CD4-positive, alpha-beta memory T cell (primary cell): ENCODE data around the gene PCIF1. TPM values are rescaled to one million over a fixed set of nuclear protein-coding genes. Genes with fewer than 3 reads are reported as not detected.
A peak's percentile ranks its signal among the peaks of the same experiment; 100 is the strongest.

ENCODE experiments used
- CTCF ChIA-PET: fragments of 350-600 bp; sonication (Branson Sonifier 250); formaldehyde crosslinking; loops from one replicate; lab custom pipeline; 2021; ENCODE audit warnings: inconsistent platforms; ENCODE audit not compliant: partially characterized antibody; lab: Charles Lee
- POLR2A ChIA-PET: fragments of 350-600 bp; sonication (Branson Sonifier 250); formaldehyde crosslinking; loops from one replicate; lab custom pipeline; 2021; ENCODE audit not compliant: partially characterized antibody; lab: Charles Lee
- DNase-seq, 5 donors: peaks; one replicate each; pipeline versions ENCODE4 v3.0.0 to v3.0.0-alpha.2; 2020 to 2022; ENCODE audit warnings: mixed read lengths in 1 of 5
- H3K27ac ChIP-seq: one replicate; pipeline ENCODE4 v1.7.0; 2013; ENCODE audit warnings: low read depth, low read length
- H3K27me3 ChIP-seq: 2 replicates; pipeline ENCODE4 v1.7.0; 2013; ENCODE audit warnings: mild to moderate bottlenecking, low read length, moderate library complexity; ENCODE audit not compliant: insufficient read depth
- H3K36me3 ChIP-seq: 2 replicates; pipeline ENCODE4 v1.7.0; 2013; ENCODE audit warnings: mild to moderate bottlenecking, low read length, moderate library complexity; ENCODE audit not compliant: insufficient read depth
- H3K4me1 ChIP-seq: 2 replicates; pipeline ENCODE4 v1.7.0; 2013; ENCODE audit warnings: mild to moderate bottlenecking, low read length, moderate library complexity; ENCODE audit not compliant: insufficient read depth
- H3K4me3 ChIP-seq, 2 donors: one replicate each; pipeline ENCODE4 v1.7.0; 2013; ENCODE audit warnings: low read length in 2 of 2, mild to moderate bottlenecking in 1 of 2
- H3K9me3 ChIP-seq, 2 donors: one replicate each; pipeline ENCODE4 v1.7.0; 2013; ENCODE audit warnings: low read length in 2 of 2, control low read depth in 1 of 2; ENCODE audit not compliant: control insufficient read depth in 1 of 2
- H3K27ac Mint-ChIP-seq, 7 donors: one replicate each; pipeline ENCODE4 v1.8.0; 2020 to 2021; ENCODE audit warnings: mixed read lengths in 7 of 7, mild to moderate bottlenecking in 6 of 7, inconsistent platforms in 3 of 7, moderate library complexity in 3 of 7
- H3K27me3 Mint-ChIP-seq, 2 donors: one replicate each; pipeline ENCODE4 v1.8.0; 2020 to 2021; ENCODE audit warnings: mixed read lengths in 2 of 2
- H3K36me3 Mint-ChIP-seq, 2 donors: one replicate each; pipeline ENCODE4 v1.8.0; 2020 to 2021; ENCODE audit warnings: mixed read lengths in 2 of 2, inconsistent platforms in 1 of 2, mild to moderate bottlenecking in 1 of 2
- H3K4me1 Mint-ChIP-seq, 4 donors: one replicate each; pipeline ENCODE4 v1.8.0; 2020 to 2021; ENCODE audit warnings: mixed read lengths in 4 of 4, mild to moderate bottlenecking in 1 of 4
- H3K4me3 Mint-ChIP-seq, 8 donors: one replicate each; pipeline ENCODE4 v1.8.0; 2020 to 2021; ENCODE audit warnings: mixed read lengths in 8 of 8, mild to moderate bottlenecking in 7 of 8, moderate library complexity in 6 of 8, inconsistent platforms in 3 of 8
- H3K9me3 Mint-ChIP-seq, 8 donors: one replicate each; pipeline ENCODE4 v1.8.0; 2020 to 2021; ENCODE audit warnings: mixed read lengths in 8 of 8, mild to moderate bottlenecking in 5 of 8, inconsistent platforms in 3 of 8, moderate library complexity in 1 of 8
- intact Hi-C: fragments of 100-400 bp; cut with micrococcal nuclease; formaldehyde crosslinking; loops from one replicate; pipeline ENCODE4 v1.15.1; 2023
- polyA plus RNA-seq, 2 donors: library from polyadenylated mRNA; unstranded; fragments of 300-500 nt; fragmentation: Illumina TruSeq; gene quantifications; one replicate each; pipeline ENCODE4 v1.2.3, GENCODE V29; 2021
- total RNA-seq, 2 experiments: library from RNA; stranded (reverse); gene quantifications; one replicate each; pipeline ENCODE4 v1.2.3, GENCODE V29; 2021

PCIF1 gene
- total and polyA plus RNA-seq, 4 experiments from 2014 or later: 63.1 to 83.4 (median 70.2) TPM

DNA sequence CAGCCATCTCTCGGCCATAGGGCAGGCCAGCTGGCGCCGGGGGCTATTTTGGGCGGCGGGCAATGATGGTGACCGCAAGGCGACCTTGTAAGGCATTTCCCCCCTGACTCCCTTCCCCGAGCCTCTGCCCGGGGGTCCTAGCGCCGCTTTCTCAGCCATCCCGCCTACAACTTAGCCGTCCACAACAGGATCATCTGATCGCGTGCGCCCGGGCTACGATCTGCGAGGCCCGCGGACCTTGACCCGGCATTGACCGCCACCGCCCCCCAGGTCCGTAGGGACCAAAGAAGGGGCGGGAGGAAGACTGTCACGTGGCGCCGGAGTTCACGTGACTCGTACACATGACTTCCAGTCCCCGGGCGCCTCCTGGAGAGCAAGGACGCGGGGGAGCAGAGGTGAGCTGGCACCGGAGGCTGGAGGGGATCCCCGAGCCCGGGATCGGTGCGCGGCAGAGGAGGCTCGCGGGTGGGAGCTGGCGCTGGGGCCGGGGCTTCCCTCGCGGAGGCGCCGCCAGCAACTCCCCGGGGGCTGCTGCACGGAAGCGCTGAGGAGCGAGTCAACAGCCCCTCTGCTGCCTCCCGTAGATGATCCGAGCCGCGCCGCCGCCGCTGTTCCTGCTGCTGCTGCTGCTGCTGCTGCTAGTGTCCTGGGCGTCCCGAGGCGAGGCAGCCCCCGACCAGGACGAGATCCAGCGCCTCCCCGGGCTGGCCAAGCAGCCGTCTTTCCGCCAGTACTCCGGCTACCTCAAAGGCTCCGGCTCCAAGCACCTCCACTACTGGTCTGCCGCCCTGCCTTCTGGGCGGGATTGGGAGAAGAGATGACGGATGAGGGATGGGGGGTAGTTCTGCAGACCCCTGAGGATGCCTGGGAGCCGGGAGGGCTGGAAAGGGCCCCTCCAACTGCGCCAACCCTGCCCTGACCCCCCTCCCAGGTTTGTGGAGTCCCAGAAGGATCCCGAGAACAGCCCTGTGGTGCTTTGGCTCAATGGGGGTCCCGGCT, 43.2 kb upstream of the PCIF1 start, which contains the start of the genes CTSA and NEURL2:
Gene CTSA (plus strand): TSS at position 351 of the 999 bp plus-strand sequence. CDS start 234 bp downstream, at position 585.
Gene NEURL2 (minus strand): TSS at position 224 of the 999 bp plus-strand sequence. CDS start 217 bp downstream, at position 7.
- Histone ChIP-seq H3K27me3 (no peaks in the 10 kb centered on the region), H3K4me1 (peaks cover 37% of the 10 kb centered on the region), H3K4me3 (peak within 1 kb of the TSS; percentile 69 to 79), H3K9me3 (no peaks in the 10 kb centered on the region), H3K36me3 (peaks cover 12% of the 10 kb centered on the region), H3K27ac (peak within 1 kb of the TSS; percentile 74)
- Mint-ChIP-seq H3K27me3 (no peaks in the 10 kb centered on the region), H3K36me3 (peaks cover 0 to 19% of the 10 kb centered on the region in 2 donors), H3K4me3 (peak within 1 kb of the TSS; percentile 91 to 97 (median 93)), H3K4me1 (peaks cover 19 to 48% (median 33%) of the 10 kb centered on the region in 4 donors), H3K9me3 (peaks cover 0 to 5% (median 0%) of the 10 kb centered on the region in 8 donors), H3K27ac (peak within 1 kb of the TSS; percentile 76 to 94 (median 90))
- intact Hi-C loops: loop anchor here (1.0 to 2.0 kb wide), 5 partner anchors 34 to 92 kb away; partner anchors contain the start of genes ACOT8, ZNF335 and ZSWIM3
- POLR2A ChIA-PET: interaction anchor here (0.9 to 9.9 kb wide), 15 partner anchors 9 to 80 kb away, joined by 3 to 141 read pairs (median 4); partner anchors contain the start of genes ACOT8, PCIF1, ZNF335 and ZSWIM1
- CTCF ChIA-PET: interaction anchor here (0.6 to 3.5 kb wide), 16 partner anchors 9 to 91 kb away, joined by 3 to 18 read pairs (median 4); partner anchors contain the start of genes PCIF1 and ZSWIM1
- DNase-seq: peak; percentile 79 to 88 (median 83)

DNA sequence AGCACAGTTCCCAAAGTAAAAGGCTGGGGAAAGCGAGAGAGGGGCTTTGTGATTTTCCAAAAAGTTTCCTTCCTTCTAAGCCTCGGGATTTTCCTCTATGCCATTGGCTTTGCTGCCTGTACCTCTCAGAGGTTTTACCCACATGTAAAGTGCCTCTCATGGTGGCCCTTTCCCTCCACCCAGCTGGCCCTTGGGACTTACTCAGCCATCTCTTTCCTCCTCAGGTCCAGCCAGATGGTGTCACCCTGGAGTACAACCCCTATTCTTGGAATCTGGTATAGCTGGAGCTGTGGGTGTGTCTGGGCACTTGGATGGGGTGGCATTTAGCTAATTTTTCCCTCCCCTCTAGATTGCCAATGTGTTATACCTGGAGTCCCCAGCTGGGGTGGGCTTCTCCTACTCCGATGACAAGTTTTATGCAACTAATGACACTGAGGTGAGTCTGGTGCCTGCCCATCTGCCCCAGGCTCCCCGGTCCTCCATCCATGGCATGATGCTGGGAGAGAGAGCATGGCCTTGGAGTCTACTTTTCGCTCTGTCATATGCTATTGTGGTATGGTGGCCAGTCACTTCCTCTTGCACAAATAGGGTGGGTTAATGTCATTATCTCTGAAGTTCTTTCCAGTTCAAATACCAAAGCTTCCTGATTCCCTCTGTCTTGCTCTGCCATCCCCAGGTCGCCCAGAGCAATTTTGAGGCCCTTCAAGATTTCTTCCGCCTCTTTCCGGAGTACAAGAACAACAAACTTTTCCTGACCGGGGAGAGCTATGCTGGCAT, 42.2 kb upstream of the PCIF1 start:
- intact Hi-C loops: no loop called here
- H3K27ac ChIP-seq: peak overlapping the region; percentile 74
- Mint-ChIP-seq H3K27ac (peak overlapping the region; percentile 64 to 93 (median 88)), H3K9me3 (peaks cover 0 to 5% (median 0%) of the 10 kb centered on the region in 8 donors), H3K36me3 (peaks cover 0 to 20% of the 10 kb centered on the region in 2 donors), H3K4me1 (peaks cover 19 to 44% (median 33%) of the 10 kb centered on the region in 4 donors), H3K27me3 (no peaks in the 10 kb centered on the region), H3K4me3 (peak overlapping the region; percentile 91 to 97 (median 93))
- no peak for DNase-seq
- no peaks in the 10 kb centered on the region for H3K27me3 ChIP-seq
- H3K36me3 ChIP-seq: peaks cover 12% of the 10 kb centered on the region
- peak overlapping the region; percentile 69 to 79 for H3K4me3 ChIP-seq
- peaks cover 37% of the 10 kb centered on the region for H3K4me1 ChIP-seq
- POLR2A ChIA-PET: interaction anchor here (0.5 to 9.9 kb wide), 12 partner anchors 10 to 113 kb away, joined by 3 to 141 read pairs (median 4); partner anchors contain the start of genes ACOT8, PCIF1, ZNF335 and ZSWIM1
- CTCF ChIA-PET: interaction anchor here (0.5 to 3.5 kb wide), 10 partner anchors 10 to 121 kb away, joined by 3 to 15 read pairs (median 4); partner anchors contain the start of genes DNTTIP1, PCIF1 and WFDC3
- H3K9me3 ChIP-seq: no peaks in the 10 kb centered on the region

DNA sequence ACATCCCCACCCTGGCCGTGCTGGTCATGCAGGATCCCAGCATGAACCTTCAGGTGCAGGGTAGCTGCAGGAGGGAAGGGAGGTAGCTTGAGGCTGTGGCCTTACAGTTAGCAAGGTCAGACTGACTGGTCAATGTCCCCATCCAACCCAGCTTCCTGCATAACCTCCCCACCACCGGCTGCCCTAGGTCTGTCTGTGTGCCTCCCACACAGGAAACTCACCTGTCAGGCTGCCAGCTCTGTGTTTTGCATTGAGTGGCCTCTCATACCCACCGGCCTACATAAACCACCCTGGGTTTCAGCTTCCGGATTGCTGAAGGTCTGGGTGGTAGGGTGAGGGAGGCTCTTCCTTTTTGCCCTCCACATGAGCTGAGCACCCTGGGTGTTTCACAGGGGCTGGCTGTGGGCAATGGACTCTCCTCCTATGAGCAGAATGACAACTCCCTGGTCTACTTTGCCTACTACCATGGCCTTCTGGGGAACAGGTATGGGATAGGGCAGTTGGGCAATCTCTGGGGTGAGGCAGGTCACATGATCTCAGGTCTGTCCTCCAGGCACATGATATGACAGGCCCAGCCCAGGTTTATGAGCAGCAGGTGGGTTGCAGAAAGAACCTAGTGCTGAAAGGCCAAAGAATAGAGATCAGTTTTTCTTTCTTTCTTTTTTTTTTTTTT, 41.5 kb upstream of the PCIF1 start:
- Mint-ChIP-seq H3K27ac (peak overlapping the region in 5 of 7 donors; percentile 75 to 92 (median 89)), H3K27me3 (no peaks in the 10 kb centered on the region), H3K4me3 (peak overlapping the region; percentile 91 to 97 (median 93)), H3K9me3 (peaks cover 0 to 5% (median 0%) of the 10 kb centered on the region in 8 donors), H3K4me1 (peaks cover 19 to 43% (median 32%) of the 10 kb centered on the region in 4 donors), H3K36me3 (peaks cover 0 to 27% of the 10 kb centered on the region in 2 donors)
- no peak overlapping the region for H3K27ac ChIP-seq
- DNase-seq: peak in 1 of 5 donors; percentile 14
- CTCF ChIA-PET: interaction anchor here (0.5 to 3.5 kb wide), 10 partner anchors 11 to 122 kb away, joined by 3 to 15 read pairs (median 4); partner anchors contain the start of genes DNTTIP1, PCIF1 and WFDC3
- no peaks in the 10 kb centered on the region for H3K27me3 ChIP-seq
- intact Hi-C loops: no loop called here
- H3K4me1 ChIP-seq: peaks cover 37% of the 10 kb centered on the region
- no peak overlapping the region for H3K4me3 ChIP-seq
- peaks cover 17% of the 10 kb centered on the region for H3K36me3 ChIP-seq
- no peaks in the 10 kb centered on the region for H3K9me3 ChIP-seq
- POLR2A ChIA-PET: interaction anchor here (0.7 to 9.9 kb wide), 9 partner anchors 9 to 112 kb away, joined by 3 to 141 read pairs (median 5); partner anchors contain the start of genes ACOT8, PCIF1, ZNF335 and ZSWIM1

DNA sequence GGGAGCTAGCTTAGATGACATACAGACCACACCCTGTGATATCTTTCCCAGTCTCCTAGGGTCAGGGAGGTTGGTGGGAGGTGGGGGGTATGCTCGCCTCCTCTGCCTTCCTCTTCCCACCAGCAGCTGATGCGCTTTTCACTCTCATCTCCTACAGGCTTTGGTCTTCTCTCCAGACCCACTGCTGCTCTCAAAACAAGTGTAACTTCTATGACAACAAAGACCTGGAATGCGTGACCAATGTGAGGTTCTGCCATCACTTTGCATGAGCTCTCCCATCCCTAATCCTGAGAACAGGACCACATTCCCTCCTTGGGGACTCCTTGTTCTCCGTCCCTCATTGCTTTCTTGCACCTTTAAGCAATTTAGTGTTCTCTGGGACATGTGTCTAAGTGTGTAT, 40.7 kb upstream of the PCIF1 start:
- Histone ChIP-seq H3K4me1 (peaks cover 37% of the 10 kb centered on the region), H3K27me3 (no peaks in the 10 kb centered on the region), H3K36me3 (peaks cover 20% of the 10 kb centered on the region), H3K27ac (no peak overlapping the region), H3K9me3 (no peaks in the 10 kb centered on the region), H3K4me3 (no peak overlapping the region)
- ChIA-PET POLR2A (interaction anchor here (5.0 to 9.9 kb wide), 2 partner anchors 41 to 78 kb away, joined by 44 to 141 read pairs; partner anchors contain the start of genes PCIF1 and ZNF335), CTCF (interaction anchor here (0.5 to 3.5 kb wide), 4 partner anchors 37 to 1508 kb away, joined by 3 to 15 read pairs (median 3); no protein-coding TSS in a partner anchor)
- H3K4me3 Mint-ChIP-seq: peak overlapping the region in 6 of 8 donors; percentile 39 to 69 (median 52)
- peaks cover 19 to 43% (median 32%) of the 10 kb centered on the region in 4 donors for H3K4me1 Mint-ChIP-seq
- no peak for DNase-seq
- peaks cover 0 to 5% (median 0%) of the 10 kb centered on the region in 8 donors for H3K9me3 Mint-ChIP-seq
- H3K36me3 Mint-ChIP-seq: peaks cover under 1 to 32% of the 10 kb centered on the region in 2 donors
- intact Hi-C loops: loop anchor here (1.0 kb wide), 1 partner anchor 98 kb away; no protein-coding TSS in a partner anchor
- no peaks in the 10 kb centered on the region for H3K27me3 Mint-ChIP-seq
- peak overlapping the region in 5 of 7 donors; percentile 25 to 89 (median 69) for H3K27ac Mint-ChIP-seq

DNA sequence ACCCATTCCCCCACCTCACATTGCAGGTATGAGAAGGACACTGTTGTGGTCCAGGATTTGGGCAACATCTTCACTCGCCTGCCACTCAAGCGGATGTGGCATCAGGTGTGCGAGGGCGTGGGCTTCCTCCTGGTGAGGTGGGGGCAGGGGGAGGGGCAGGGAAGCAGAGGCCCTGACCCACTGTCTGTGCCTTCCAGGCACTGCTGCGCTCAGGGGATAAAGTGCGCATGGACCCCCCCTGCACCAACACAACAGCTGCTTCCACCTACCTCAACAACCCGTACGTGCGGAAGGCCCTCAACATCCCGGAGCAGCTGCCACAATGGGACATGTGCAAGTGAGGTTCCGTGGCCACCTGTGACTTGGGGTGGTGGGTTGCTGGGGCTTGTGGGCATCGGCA, 39.7 kb upstream of the PCIF1 start:
- H3K4me1 Mint-ChIP-seq: peaks cover 21 to 39% (median 32%) of the 10 kb centered on the region in 4 donors
- DNase-seq: no peak
- POLR2A ChIA-PET: interaction anchor here (9.9 kb wide), 1 partner anchor 40 kb away, joined by 141 read pairs; the partner anchor contains the start of gene PCIF1
- peaks cover 4 to 35% of the 10 kb centered on the region in 2 donors for H3K36me3 Mint-ChIP-seq
- H3K27me3 Mint-ChIP-seq: no peaks in the 10 kb centered on the region
- CTCF ChIA-PET: no interaction called here
- H3K27ac Mint-ChIP-seq: peak overlapping the region in 1 of 7 donors; percentile 35
- Histone ChIP-seq H3K27ac (no peak overlapping the region), H3K36me3 (peaks cover 20% of the 10 kb centered on the region), H3K9me3 (no peaks in the 10 kb centered on the region), H3K27me3 (no peaks in the 10 kb centered on the region), H3K4me3 (no peak overlapping the region), H3K4me1 (peaks cover 36% of the 10 kb centered on the region)
- intact Hi-C loops: loop anchor here (1.0 kb wide), 1 partner anchor 98 kb away; no protein-coding TSS in a partner anchor
- H3K4me3 Mint-ChIP-seq: peak overlapping the region in 1 of 8 donors; percentile 43
- peaks cover 0 to 5% (median 0%) of the 10 kb centered on the region in 8 donors for H3K9me3 Mint-ChIP-seq
